ENCODE measurements around the gene MFSD12. TPM values are rescaled to one million over a fixed set of nuclear protein-coding genes. Genes with fewer than 3 reads are reported as not detected.

MFSD12 gene
- total RNA-seq, 1 experiment from 2014 or later, result 121 TPM

GRCh38 chr19:3593156-3593555 lies 35.8 kb upstream of the MFSD12 start:
- no peak overlapping the region for H3K4me3 ChIP-seq (ENCODE audit: low read length)
- no peak overlapping the region for H3K9ac ChIP-seq (ENCODE audit: low read length)
- H3F3A ChIP-seq (ENCODE audit: low read length, unreplicated experiment), result no peaks in the 10 kb centered on the region
- no peaks in the 10 kb centered on the region for H3K36me3 ChIP-seq (ENCODE audit: low read depth, low read length)
- ATAC-seq (no peak), DNase-seq (no peak)
- no peaks in the 10 kb centered on the region for H4K20me1 ChIP-seq (ENCODE audit: low read length)
- no peaks in the 10 kb centered on the region for H3K9me2 ChIP-seq (replicated peaks; ENCODE audit: low read length)
- POLR2A ChIA-PET (ENCODE audit: unreplicated experiment), result no interaction called here
- no peaks in the 10 kb centered on the region for H3K79me2 ChIP-seq (ENCODE audit: low read length)
- H3K4me1 ChIP-seq (ENCODE audit: insufficient read depth, low read length), result no peaks in the 10 kb centered on the region
- no TSS peak for BruUV-seq (replicated peaks)
- no peak overlapping the region for H3K4me2 ChIP-seq (ENCODE audit: low read length)
- CTCF ChIA-PET, result no interaction called here
- H3K9me3 ChIP-seq (ENCODE audit: low read length), result no peaks in the 10 kb centered on the region
- intact Hi-C loops (cut with micrococcal nuclease), result no loop called here
- H2AFZ ChIP-seq (ENCODE audit: low read length), result no peak overlapping the region
- no peaks in the 10 kb centered on the region for H3K27me3 ChIP-seq (ENCODE audit: low read length)
- no peak overlapping the region for H3K27ac ChIP-seq (ENCODE audit: low read length)
- no peak for TF ChIP-seq CTCF (conservative IDR thresholded peaks at IDR 0.05; ENCODE audit: low read depth, low read length)
- no peak for TF ChIP-seq EZH2 (IDR thresholded peaks at IDR 0.05; ENCODE audit: low read length, unreplicated experiment)
- TF ChIP-seq EZH2phosphoT487 (IDR thresholded peaks at IDR 0.05; ENCODE audit: borderline replicate concordance, low read length), result no peak

GRCh38 chr19:3591876-3592613 lies 34.7 kb upstream of the MFSD12 start:
- no TSS peak for BruUV-seq (replicated peaks)

More at GRCh38 chr19:3591876-3592613, 34.7 kb upstream of the MFSD12 start:
- H3F3A ChIP-seq (ENCODE audit: low read length, unreplicated experiment), result no peaks in the 10 kb centered on the region
- H3K9me2 ChIP-seq (replicated peaks; ENCODE audit: low read length), result no peaks in the 10 kb centered on the region
- no peak overlapping the region for H3K27ac ChIP-seq (ENCODE audit: low read length)
- H4K20me1 ChIP-seq (ENCODE audit: low read length), result no peaks in the 10 kb centered on the region
- ATAC-seq, result no peak
- no peak overlapping the region for H3K4me3 ChIP-seq (ENCODE audit: low read length)
- no peak overlapping the region for H3K9ac ChIP-seq (ENCODE audit: low read length)
- no peak for TF ChIP-seq EZH2phosphoT487 (IDR thresholded peaks at IDR 0.05; ENCODE audit: borderline replicate concordance, low read length)
- no peak for TF ChIP-seq CTCF (conservative IDR thresholded peaks at IDR 0.05; ENCODE audit: low read depth, low read length)
- no peak for TF ChIP-seq EZH2 (IDR thresholded peaks at IDR 0.05; ENCODE audit: low read length, unreplicated experiment)
- no peaks in the 10 kb centered on the region for H3K9me3 ChIP-seq (ENCODE audit: low read length)
- ChIA-PET POLR2A (ENCODE audit: unreplicated experiment) (no interaction called here), CTCF (no interaction called here)
- H2AFZ ChIP-seq (ENCODE audit: low read length), result no peak overlapping the region
- no peak overlapping the region for H3K4me2 ChIP-seq (ENCODE audit: low read length)
- H3K36me3 ChIP-seq (ENCODE audit: low read depth, low read length), result no peaks in the 10 kb centered on the region
- H3K4me1 ChIP-seq (ENCODE audit: insufficient read depth, low read length), result no peaks in the 10 kb centered on the region
- DNase-seq, result no peak
- H3K27me3 ChIP-seq (ENCODE audit: low read length), result no peaks in the 10 kb centered on the region
- intact Hi-C loops (cut with micrococcal nuclease), result no loop called here
- no peaks in the 10 kb centered on the region for H3K79me2 ChIP-seq (ENCODE audit: low read length)

All from PC-3 (cell line).